Keratinocyte (primary cell): ENCODE results near the gene ANKRD42.

Experiments used
- EZH2 ChIP-seq: IDR thresholded peaks from one replicate; pipeline ENCODE4 v1.6.1; 2012; ENCODE audit warnings: inconsistent platforms, mild to moderate bottlenecking, low read length, moderate library complexity
- TF ChIP-seq, protein P1 (sequence below), 3 experiments: IDR thresholded peaks in 1 of 3; conservative IDR thresholded peaks in 1 of 3; optimal IDR thresholded peaks in 1 of 3; 2 replicates in 2 of 3; 3 replicates in 1 of 3; pipeline versions ENCODE3 to v1.5.1; 2011; ENCODE audit warnings: low read length in 3 of 3, mild to moderate bottlenecking in 3 of 3, moderate library complexity in 2 of 3, control low read depth in 1 of 3, inconsistent platforms in 1 of 3; ENCODE audit not compliant: insufficient read depth in 2 of 3; ENCODE audit errors: extremely low read depth in 1 of 3

DNA sequence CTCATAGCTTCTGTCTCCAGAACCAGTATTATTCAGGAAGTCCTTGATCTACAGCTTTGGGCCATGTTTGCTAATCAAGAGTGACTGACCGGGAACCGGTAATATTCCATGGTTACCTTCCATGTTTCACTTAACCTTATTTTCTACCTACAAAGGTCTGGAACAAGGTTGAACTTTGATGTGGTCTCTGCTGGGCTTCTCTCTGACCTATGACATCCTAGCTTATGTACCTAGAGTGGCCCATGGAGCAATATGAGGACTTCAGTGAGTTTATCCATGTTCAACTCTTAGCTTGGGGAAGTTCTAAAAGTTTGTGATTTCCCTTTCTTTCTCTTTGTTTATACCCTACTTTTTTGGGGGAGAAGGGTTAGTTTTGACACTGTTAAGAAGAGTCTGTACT lies 59.4 kb downstream of the ANKRD42 start:
- TF ChIP-seq, protein P1, sequence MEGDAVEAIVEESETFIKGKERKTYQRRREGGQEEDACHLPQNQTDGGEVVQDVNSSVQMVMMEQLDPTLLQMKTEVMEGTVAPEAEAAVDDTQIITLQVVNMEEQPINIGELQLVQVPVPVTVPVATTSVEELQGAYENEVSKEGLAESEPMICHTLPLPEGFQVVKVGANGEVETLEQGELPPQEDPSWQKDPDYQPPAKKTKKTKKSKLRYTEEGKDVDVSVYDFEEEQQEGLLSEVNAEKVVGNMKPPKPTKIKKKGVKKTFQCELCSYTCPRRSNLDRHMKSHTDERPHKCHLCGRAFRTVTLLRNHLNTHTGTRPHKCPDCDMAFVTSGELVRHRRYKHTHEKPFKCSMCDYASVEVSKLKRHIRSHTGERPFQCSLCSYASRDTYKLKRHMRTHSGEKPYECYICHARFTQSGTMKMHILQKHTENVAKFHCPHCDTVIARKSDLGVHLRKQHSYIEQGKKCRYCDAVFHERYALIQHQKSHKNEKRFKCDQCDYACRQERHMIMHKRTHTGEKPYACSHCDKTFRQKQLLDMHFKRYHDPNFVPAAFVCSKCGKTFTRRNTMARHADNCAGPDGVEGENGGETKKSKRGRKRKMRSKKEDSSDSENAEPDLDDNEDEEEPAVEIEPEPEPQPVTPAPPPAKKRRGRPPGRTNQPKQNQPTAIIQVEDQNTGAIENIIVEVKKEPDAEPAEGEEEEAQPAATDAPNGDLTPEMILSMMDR (optimal IDR thresholded peaks at IDR 0.05 in 1 of 3, IDR thresholded peaks at IDR 0.05 in 1 of 3, conservative IDR thresholded peaks at IDR 0.05 in 1 of 3; ENCODE audit: extremely low read depth in 1 of 3, insufficient read depth in 2 of 3, low read length in 3 of 3) = no peak
- TF ChIP-seq EZH2 = no peak
